ENCODE measurements around the gene PI4KA.
"Not testable (repeated sequence)": the region's sequence is repeated elsewhere in the genome, so short reads cannot be mapped to it uniquely, and the experiment has no call there.

The PI4KA gene

DNA sequence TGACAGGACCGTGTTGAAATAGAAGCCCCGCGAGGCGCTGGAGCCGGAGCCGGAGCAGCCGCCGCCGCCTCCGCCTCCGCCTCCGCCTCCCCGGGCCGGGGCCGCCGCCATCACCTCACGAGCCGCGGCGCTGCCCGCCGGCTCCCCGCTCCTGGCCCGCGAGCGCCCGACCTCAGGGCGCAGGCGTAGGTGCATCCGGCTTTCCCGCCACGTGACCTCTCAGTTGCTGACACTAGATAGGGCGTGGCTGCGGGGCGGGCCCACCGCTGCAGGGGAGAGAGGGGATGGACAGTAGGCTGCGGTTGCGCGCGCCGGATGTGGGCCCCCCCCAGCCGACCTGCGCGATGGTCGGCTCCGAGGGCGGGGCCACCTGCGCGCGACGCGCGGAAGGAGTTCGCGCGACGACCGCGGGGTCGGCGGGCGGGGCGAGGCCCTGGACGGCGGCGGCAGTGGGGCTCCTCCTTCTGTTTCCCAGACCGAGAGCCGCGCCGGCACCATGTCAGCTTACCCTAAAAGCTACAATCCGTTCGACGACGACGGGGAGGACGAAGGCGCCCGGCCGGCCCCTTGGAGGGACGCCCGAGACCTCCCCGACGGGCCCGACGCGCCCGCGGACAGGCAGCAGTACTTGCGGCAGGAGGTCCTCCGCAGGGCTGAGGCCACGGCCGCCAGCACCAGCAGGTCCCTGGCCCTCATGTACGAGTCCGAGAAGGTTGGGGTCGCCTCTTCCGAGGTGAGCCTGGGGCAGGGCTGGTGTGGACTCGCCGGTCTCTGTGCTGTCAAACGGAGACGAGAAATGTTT, at the start of gene PI4KA, which contains the start of gene SNAP29:
PI4KA (minus strand) TSS at position 197 of the 802 bp plus-strand sequence; CDS start at position 111, 86 bp downstream.
SNAP29 (plus strand) TSS at position 393 of the 802 bp plus-strand sequence; CDS start at position 497, 104 bp downstream.
- DNase-seq (ENCODE audit: low read depth) = peak; percentile 98

DNA sequence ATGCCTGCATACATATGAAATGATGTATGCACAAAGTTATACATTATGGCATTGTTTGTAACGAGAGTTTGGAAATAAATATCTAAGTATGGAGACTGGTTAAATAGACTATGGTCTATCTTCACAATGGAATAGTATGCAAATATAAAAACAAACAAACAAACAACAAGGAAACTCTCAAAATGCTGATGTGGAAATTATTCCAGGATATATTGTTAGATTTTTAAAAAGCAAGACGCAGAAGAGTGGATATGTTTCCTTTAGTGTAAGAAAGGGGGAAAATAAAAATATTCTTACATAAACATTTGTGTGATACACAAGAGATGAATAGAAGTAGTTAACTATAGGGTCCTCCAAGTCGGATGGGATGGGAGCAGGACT, 47.8 kb upstream of the PI4KA start:
- DNase-seq (ENCODE audit: low read depth) = no peak

DNA sequence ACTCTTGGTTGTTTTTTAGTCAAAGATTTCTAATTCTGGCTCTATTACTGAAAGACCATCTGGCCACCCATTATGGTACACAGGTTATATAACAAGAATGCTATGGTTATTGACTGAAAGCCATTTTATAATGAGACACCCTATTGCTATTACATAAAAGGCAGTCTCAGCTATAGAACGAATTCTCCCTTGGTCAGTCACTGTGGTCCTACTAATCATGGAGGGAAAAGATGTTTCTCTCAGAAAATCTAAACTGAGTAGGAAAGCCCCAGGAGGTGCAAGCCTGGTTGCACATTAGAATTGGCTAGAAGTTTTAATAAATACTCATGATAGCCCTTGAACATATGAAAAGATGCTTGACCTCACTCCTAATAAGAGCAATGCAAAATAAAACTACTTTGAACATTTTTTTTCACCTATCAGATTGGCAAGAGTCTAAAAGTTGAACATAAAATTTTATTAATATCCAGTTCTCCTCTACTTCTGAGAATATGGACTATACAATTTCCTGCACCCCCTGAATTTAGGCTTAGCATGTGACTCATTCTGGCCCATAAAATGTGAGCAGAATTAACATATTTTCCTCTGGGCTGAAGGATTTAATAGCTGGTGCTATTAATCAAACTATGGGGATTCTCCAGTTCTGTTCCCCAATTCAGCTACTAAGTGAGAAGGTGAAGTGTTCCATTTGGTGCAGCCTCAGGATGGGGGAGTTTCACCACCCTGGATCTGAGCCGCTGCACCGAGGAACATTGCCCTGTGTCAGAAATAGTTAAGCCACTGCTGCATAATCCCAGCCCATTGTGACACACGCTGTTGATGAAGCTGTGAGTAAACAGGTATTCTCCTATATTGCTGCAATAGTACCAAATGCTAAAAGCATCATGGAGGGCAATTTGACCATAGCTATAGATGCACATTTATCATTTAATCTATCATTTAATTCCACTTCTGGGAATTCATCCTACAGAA, 47.1 kb upstream of the PI4KA start:
- DNase-seq (ENCODE audit: low read depth) = no peak

DNA sequence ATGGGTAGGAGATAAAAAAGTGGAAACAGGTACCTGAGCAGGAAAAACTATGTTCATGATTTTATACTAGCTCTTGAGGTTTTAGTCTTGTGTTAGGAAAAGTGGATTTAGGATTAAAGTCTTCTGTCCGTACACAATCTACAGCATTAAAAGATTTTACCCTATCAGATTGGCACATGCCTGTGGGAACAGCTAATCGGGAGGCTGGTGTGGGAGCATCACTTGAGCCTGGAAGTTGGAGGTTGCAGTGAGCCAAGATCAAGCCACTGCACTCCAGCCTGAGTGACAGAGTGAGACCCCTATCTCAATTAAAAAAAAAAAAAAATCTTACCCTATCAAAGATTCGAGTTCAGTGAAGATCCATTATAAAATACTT, 46.4 kb upstream of the PI4KA start:
- DNase-seq (ENCODE audit: low read depth) = no peak

DNA sequence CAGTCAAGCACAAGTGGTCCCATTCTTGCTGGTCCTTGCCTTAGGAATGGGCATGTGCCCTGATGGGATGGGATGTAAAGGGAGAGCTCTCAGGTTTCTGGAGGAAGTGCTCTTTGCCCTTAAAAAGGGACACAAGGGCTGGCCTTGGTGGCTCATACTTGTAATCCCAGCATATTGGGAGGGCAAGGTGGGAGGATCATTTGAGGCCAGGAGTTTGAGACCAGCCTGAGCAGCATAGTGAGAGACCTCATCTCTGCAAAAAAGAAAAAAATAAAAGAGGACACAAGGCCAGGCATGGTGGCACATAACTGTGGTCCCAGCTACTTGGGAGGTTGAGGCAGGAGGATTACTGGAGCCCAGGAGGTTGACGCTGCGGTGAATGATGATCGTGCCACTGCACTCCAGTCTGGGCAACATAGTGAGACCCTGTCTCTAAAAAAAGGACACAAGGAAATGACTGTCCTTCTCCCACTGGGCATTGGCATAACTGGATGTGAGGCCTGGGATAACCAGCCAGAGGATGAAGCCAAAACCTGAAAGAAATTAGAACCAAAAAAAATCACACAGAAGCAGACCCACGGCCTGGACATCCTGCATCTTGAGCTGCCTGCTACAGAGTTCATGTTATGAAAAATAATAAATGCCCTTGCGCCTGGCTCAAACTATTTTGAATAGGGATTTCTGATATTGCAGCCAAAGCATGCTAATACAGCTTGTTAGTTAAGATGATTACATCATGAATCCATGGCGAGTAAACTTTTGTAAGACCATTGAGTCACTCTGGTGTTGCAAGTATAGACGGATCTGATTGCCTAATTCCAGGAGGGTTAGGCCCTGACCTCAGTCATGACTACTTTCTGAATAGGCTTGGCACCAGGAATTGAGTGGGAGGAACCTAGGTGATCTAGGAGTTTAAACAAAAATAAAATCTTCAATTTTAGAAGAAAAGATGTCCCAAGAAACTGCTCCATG, 45.7 kb upstream of the PI4KA start:
- DNase-seq (ENCODE audit: low read depth) = no peak

DNA sequence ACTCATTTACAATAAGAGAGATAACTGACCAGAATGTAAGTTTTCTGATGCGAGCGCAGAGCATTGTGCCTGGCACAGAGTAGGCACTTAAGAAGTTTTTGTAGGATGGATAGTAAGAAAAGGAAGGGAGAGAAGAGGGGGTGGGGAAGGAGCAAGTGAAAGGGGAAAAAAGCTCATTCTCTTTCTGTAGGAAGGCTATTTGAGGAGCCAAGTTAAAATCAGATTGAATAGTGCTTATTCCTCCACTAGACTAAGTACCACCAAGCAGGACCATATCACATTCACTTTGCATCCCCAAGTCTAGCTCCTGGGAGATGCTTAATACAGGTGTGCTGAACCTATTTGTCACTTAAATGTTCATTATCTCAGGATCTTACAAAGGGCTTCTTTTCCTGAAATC, 44.5 kb upstream of the PI4KA start:
- DNase-seq (ENCODE audit: low read depth) = no peak

DNA sequence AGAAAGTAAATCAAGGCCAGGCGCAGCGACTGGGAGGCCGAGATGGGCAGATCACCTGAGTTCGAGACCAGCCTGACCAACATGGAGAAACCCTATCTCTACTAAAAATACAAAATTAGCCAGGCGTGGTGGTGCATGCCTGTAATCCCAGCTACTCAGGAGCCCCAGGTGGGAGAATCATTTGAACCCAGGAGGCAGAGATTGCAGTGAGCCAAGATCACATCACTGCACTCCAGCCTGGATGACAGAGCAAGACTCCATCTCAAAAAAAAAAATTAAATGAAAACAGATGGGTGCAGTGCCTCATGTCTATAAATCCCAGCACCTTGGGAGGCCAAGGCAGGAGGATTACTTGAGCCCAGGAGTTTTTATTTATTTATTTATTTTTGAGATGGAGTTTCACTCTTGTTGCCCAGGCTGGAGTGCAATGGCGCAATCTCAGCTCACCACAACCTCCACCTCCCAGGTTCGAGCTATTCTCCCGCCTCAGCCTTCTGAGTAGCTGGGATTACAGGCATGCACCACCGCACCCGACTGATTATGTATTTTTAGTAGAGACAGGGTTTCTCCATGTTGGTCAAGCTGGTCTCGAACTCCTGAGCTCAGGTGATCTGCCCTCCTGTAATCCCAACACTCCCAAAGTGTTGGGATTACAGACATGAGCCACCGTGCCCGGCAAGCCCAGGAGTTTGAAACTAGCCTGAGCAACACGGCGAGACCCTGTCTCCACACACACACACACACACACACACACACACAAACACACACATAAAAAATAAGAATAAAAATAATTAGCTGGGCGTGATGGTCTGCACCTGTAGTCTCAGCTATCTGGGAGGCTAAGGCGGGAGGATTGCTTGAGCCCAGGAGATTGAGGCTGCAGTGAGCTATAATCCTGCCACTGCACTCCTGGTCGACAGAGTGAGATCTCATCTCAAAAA, 42.8 kb upstream of the PI4KA start:
- not testable (repeated sequence) for DNase-seq (ENCODE audit: low read depth)

DNA sequence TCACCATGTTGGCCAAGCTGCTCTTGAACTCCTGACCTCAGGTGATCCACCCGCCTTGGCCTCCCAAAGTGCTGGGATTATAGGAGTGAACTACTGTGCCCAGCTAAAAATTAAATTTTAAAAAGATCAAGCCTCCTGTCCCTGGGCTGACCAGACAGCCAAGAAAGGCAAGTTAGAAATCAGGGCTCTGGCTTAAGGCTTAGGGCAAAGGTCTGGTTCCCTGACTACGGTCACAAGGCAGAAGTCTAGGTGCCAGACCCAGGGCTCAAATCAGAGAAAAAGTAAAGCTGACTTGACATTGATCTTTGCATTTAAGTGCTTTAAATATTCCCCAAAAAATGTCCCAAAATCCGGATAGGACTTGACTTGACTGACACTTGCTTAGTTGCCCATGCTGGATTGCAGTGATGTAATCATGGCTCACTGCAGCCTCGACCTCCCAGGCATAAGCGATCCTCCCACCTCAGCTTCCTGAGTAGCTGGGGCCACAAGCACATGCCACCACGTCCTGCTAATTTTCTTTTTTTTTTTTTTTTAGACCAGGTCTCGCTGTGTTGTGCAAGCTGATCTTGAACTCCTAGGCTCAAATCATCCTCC, 41.3 kb upstream of the PI4KA start:
- DNase-seq (ENCODE audit: low read depth) = no peak

DNA sequence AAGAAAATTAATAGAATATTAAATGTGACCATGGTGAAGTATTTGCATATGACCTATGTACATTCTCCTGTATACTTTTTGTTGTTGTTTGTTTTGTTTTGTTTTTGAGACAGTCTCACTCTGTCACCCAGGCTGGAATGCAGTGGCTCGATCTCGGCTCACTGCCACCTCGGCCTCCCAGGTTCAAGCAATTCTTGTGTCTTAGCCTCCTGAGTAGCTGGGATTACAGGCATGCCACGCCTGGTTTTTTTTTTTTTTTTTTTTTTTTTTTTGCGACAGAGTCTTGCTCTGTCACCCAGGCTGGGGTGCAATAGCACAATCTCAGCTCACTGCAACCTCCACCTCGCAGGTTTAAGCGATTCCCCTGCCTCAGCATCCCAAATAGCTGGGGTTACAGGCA, 39.1 kb upstream of the PI4KA start:
- DNase-seq (ENCODE audit: low read depth) = not testable (repeated sequence)

DNA sequence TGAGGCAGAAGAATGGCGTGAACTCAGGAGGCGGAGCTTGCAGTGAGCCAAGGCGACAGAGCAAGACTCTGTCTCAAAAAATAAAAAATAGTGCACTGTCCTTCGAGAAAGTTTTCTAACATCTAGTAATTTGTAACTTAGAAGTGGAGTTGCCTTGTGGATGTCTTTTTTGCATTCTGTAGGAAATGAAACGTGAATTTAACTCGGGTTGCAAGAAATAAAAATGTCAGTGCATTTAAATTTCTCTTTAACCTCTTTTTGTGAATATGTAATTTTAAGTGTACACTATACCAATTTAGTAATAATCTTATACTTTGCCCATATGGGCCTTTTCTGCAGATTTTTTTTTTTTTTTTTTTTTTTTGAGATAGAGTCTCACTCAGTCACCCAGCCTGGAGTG, 32.4 kb upstream of the PI4KA start:
- DNase-seq (ENCODE audit: low read depth) = no peak

DNA sequence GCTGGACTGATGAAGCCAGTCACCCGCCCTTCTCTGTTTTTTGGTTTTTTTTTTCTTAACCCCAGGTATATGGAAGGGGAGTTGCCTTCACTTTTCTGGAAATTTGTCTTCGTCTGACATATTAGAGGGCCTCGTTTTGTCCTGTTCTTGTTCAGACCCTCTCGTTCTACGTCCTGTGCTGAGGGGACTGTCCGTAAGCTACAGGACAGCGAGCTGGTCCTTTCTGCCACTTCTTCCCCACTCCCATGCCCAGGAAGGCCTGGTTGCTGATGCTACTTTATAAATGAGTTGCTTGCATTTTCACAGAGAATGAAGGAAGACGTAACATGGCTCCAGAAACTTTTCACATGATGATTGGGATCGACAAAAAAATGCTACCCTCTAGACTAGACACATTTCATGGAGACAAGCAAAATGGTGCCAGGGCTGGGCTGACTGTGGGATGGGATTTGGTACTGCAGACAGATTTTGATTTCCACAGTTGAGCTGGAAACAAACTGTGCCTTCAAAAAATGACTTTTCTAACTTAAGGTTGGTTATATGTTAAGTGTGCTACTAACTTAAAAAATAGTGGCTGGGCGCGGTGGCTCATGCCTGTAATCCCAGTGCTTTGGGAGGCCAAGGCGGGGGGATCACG, 31.4 kb upstream of the PI4KA start:
- DNase-seq (ENCODE audit: low read depth) = no peak

DNA sequence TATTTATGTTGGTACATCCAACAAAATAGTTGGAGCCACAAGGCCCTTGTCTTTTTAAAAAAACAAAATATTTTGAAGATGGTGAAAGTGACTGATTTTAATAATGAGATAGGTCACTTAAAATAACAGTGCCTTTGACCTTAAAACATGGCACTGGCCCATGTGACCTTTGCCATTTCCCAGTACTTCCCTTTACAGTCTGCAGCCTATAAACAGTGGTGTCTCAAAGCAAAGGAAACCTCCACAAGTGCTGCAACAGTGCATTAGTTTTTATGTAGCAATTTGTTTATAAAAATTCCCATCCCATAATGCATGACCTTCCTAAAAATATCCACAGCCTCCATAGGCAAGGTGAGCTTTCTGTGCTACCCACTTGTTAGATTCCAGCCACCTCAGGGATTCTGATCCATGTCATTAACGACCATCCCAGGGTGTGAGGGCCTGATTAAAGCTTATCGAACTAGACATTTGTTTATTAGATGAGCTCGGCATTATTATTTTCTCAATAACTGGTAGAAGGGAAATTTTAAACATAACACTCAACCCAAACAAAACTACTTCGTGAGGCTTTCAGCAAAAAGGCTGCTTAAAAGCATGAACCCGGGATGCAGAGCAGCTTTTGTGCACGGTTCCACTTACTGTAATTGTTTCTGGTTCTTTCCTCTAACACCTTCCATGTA, 30.6 kb upstream of the PI4KA start:
- no peak for DNase-seq (ENCODE audit: low read depth)

DNA sequence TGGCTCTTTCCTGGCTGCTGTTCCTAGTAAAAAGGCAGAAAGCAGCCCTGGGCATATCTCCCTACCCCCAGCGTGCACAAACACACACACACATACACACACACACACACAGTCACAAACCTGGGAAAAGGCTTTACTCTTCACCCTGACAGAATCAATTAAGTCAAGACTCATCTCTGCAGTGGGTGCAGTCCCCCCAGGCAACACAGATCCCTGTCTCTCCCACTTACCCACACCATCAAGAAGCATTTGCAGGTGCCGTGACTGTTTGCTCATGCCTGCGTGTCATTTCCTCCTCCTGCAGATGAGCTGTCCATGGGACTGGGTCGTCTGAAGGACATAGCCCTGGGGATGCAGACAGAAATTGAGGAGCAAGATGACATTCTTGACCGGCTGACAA, 28.8 kb upstream of the PI4KA start:
- DNase-seq (ENCODE audit: low read depth) = no peak

DNA sequence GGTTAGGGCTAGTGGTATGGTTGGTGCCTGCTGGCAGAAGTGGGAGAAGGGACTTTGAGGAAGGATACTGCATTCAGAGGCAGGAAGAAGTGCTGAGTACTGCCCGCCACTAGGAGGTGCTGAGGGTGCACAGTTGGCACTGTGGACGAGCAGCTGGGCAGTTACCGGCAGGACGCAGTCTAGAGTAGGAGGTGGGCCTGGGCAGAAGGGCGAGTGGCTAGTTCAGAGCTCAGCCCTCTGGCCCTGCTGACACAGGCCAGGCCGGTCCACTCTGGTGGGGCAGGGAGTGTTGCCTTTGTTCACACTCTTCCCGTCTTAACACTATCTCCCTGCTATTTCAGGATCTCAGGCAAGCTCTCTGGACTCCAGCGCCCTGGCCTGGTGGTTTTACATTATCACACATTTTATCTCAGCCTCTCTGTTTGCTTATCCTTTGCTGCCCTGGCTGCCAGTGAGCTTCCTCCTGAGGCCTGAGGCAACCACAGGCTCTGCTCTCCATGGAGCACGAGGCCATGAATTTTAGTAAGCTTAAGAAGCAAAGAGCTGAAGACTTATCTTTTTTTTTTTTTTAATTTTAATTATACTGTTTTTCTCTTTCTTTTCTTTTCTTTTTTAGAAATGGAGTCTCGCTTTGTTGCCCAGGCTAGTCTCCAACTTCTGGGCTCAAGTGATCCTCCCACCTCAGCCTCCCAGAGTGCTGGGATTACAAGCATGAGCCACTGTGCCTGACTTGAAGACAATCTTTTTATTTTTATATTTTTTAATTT, 27.1 kb upstream of the PI4KA start:
- DNase-seq (ENCODE audit: low read depth) = peak; percentile 22

DNA sequence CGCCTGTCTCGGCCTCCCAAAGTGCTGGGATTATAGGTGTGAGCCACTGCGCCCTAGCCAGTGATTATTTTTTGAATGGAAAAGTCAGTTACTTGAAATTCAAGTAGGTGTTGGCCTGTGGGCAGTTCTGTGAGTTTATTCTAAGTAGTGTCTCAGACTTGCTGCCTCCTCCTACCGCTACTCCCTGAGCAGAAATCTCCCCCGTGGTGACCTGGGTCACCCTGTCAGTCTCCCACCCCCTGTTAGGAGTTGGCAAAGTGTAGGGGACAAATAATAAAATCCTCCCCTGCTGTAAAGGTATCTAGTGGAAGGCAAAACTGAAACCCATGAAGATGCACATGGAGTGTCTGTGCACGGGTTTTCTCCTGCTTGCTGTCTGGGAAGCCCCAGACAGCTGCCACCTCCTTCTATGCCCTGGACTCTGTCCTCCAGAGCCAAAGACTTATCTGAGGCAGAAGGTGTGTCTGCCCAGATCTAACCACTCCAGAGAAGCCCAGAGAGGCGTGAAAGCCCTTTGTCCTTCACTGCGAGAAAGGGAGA, 26.5 kb upstream of the PI4KA start:
- DNase-seq (ENCODE audit: low read depth) = no peak

DNA sequence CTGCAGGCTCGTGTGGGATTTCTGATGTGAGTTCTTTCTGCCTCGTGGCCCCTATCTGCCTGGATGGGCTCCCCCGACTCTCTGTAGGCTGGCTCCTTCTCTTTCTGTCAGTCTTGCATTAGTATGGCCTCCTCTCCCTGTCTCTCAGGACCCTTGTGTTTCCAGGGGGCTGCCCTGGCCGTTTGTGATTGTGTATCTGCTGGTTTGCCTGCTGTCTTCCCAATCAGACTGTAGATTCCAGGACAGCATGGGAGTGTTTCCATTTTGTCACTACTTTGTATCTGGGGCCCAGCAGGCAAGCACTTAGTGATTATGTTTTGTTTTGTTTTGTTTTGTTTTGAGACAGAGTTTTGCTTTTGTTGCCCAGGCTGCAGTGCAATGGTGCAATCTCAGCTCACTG, 25.8 kb upstream of the PI4KA start:
- DNase-seq (ENCODE audit: low read depth) = no peak

DNA sequence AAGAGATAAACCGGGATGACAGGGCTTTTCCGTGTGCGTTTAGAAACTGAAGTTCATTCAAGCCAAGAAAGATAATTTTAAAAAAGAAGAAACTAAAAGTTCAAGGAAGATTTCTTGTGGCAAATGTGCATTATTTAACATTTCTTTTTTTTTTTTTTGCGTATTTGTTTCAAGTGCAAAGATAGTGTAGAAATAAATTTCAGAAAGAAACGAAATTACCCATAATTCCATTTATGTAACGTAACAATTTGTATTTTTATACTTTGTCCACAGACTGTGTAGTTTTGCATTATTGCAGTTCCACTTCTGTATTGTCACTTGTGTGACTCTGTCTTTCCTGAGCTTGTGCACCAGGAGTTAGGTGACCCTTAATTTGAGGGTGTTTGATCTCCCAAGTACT, 24.2 kb upstream of the PI4KA start:
- DNase-seq (ENCODE audit: low read depth) = no peak
